Activated CD4-positive, alpha-beta T cell treated with anti-CD3 and anti-CD28 coated beads, Interleukin-2, Interleukin-6, amounts not matched to agents 100 ng/mL and 50 ng/mL, durations not matched to agents 16 hours and 8 hours (primary cell): ENCODE data around the gene PRR33.
"Not testable (repeated sequence)": the region's sequence is repeated elsewhere in the genome, so short reads cannot be mapped to it uniquely, and the experiment has no call there.

Experiments
- DNase-seq: peaks from one replicate; pipeline ENCODE4 v3.0.0-alpha.2; 2020

Gene PRR33

GRCh38 chr11:1891831-1892115, at the start of gene PRR33:
Gene PRR33, minus strand, starts transcription at chr11:1891895. Its CDS starts 1,311 bp downstream, at chr11:1890584.
- no peak for DNase-seq

GRCh38 chr11:1939788-1940187, 48.1 kb upstream of the PRR33 start:
- DNase-seq = not testable (repeated sequence)

- no peak for DNase-seq
Measured at GRCh38 chr11:1939006-1939625, 47.4 kb upstream of the PRR33 start.

GRCh38 chr11:1938343-1939005, 46.8 kb upstream of the PRR33 start:
- no peak for DNase-seq

- DNase-seq = no peak
Measured at GRCh38 chr11:1937616-1938342, 46.1 kb upstream of the PRR33 start.

GRCh38 chr11:1936781-1937615, 45.3 kb upstream of the PRR33 start:
- no peak for DNase-seq

- DNase-seq = no peak
Measured at GRCh38 chr11:1936072-1936780, 44.5 kb upstream of the PRR33 start.

- no peak for DNase-seq
Measured at GRCh38 chr11:1935156-1936071, 43.7 kb upstream of the PRR33 start.

GRCh38 chr11:1934335-1935155, 42.9 kb upstream of the PRR33 start:
- no peak for DNase-seq

- no peak for DNase-seq
Measured at GRCh38 chr11:1933416-1934334, 42.0 kb upstream of the PRR33 start.

GRCh38 chr11:1932681-1933080, 41.0 kb upstream of the PRR33 start:
- DNase-seq = no peak

GRCh38 chr11:1932105-1932480, 40.4 kb upstream of the PRR33 start:
- no peak for DNase-seq

GRCh38 chr11:1931341-1932104, 39.8 kb upstream of the PRR33 start:
- DNase-seq = no peak

GRCh38 chr11:1930462-1930830, 38.8 kb upstream of the PRR33 start:
- DNase-seq = no peak

GRCh38 chr11:1929621-1930461, 38.1 kb upstream of the PRR33 start:
- no peak for DNase-seq

- no peak for DNase-seq
Measured at GRCh38 chr11:1928891-1929541, 37.3 kb upstream of the PRR33 start.

GRCh38 chr11:1928470-1928890, 36.8 kb upstream of the PRR33 start:
- no peak for DNase-seq
